Measurements from ENCODE around the gene TAB2.

The TAB2 gene

DNA sequence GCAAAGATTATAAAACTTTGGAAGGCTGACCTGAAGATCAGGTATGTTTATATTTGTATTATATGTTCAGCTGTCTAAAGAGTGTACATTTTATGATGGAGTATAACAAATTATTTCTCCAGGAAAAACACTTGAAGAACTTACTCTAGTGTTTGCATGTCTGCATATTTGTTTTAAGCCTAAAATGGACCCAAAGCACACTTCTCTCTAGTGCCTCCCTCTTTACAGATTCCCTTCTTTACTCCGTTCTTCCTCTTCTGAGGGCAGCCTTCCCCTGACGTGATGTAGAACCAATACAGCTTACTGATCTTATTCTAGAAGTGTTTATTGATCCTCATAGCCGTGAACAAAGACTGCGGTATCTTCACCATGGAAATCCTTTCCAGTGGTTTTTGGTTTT is 96.5 kb downstream of the TAB2 start:
- DNase-seq (ENCODE audit: extremely low spot score), result no peak
- CTCF ChIA-PET, result no interaction called here
- POLR2A ChIA-PET, result no interaction called here
- TF ChIP-seq FOXA1 (IDR thresholded peaks at IDR 0.05), result no peak
- no peak for TF ChIP-seq CTBP1 (IDR thresholded peaks at IDR 0.05; ENCODE audit: borderline replicate concordance)
- no peak for TF ChIP-seq SP1 (IDR thresholded peaks at IDR 0.05)
- no peak for TF ChIP-seq ELF4 (IDR thresholded peaks at IDR 0.05)

- POLR2A ChIA-PET, result no interaction called here
- no peak for DNase-seq (ENCODE audit: extremely low spot score)
- TF ChIP-seq ARNT (IDR thresholded peaks at IDR 0.05) (no peak), PKNOX1 (IDR thresholded peaks at IDR 0.05) (no peak), FOXA1 (IDR thresholded peaks at IDR 0.05) (no peak), LEF1 (IDR thresholded peaks at IDR 0.05; ENCODE audit: borderline replicate concordance) (no peak), FOXK2 (IDR thresholded peaks at IDR 0.05) (no peak), NFRKB (IDR thresholded peaks at IDR 0.05) (no peak), L3MBTL2 (conservative IDR thresholded peaks at IDR 0.05) (no peak), BHLHE40 (IDR thresholded peaks at IDR 0.05; ENCODE audit: borderline replicate concordance) (no peak)
- CTCF ChIA-PET, result no interaction called here
These were observed 97.3 kb downstream of the TAB2 start for GRCh38 chr6:149414821-149415220.

- ChIA-PET POLR2A (no interaction called here), CTCF (interaction anchor here (0.9 kb wide), 1 partner anchor 842 kb away, joined by 3 read pairs; no protein-coding TSS in a partner anchor)
- DNase-seq (ENCODE audit: extremely low spot score), result no peak
- no peak for TF ChIP-seq ELF4 (IDR thresholded peaks at IDR 0.05)
- no peak for TF ChIP-seq ARNT (IDR thresholded peaks at IDR 0.05)
- no peak for TF ChIP-seq HDGF (IDR thresholded peaks at IDR 0.05; ENCODE audit: borderline replicate concordance)
- TF ChIP-seq FOXA1 (IDR thresholded peaks at IDR 0.05), result no peak
- no peak for TF ChIP-seq SUZ12 (IDR thresholded peaks at IDR 0.05)
- TF ChIP-seq LEF1 (IDR thresholded peaks at IDR 0.05; ENCODE audit: borderline replicate concordance), result no peak
- no peak for TF ChIP-seq FOXK2 (IDR thresholded peaks at IDR 0.05)
- TF ChIP-seq BHLHE40 (IDR thresholded peaks at IDR 0.05; ENCODE audit: borderline replicate concordance), result no peak
- TF ChIP-seq FOXM1 (IDR thresholded peaks at IDR 0.05; ENCODE audit: borderline replicate concordance), result no peak
- TF ChIP-seq SP1 (IDR thresholded peaks at IDR 0.05), result no peak
- no peak for TF ChIP-seq TARDBP (IDR thresholded peaks at IDR 0.05)
- TF ChIP-seq NFRKB (IDR thresholded peaks at IDR 0.05), result no peak
These were observed 102.3 kb downstream of the TAB2 start for GRCh38 chr6:149419696-149420404.

DNA sequence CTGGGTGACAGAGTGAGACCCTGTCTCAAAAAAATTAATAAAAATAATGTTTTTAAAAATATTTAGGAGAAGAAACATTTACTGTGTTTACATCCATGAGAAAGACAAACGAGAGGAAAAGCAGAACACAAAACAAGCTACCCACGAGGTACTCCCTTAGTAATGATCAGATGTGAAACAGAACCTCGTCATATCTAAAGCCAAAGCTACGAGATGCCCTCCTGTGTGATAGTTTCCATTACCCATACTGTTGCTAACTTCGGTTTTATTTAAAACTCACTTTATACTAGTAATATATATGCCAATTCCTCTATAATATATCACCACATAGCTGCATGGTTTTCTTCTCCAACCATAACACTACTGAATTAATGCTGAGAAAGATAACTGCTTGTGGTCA is 103.6 kb downstream of the TAB2 start:
- DNase-seq (ENCODE audit: extremely low spot score), result no peak
- POLR2A ChIA-PET, result no interaction called here
- TF ChIP-seq L3MBTL2 (conservative IDR thresholded peaks at IDR 0.05) (no peak), ZNF384 (IDR thresholded peaks at IDR 0.05) (no peak), BHLHE40 (IDR thresholded peaks at IDR 0.05; ENCODE audit: borderline replicate concordance) (no peak), FOXM1 (IDR thresholded peaks at IDR 0.05; ENCODE audit: borderline replicate concordance) (no peak), PKNOX1 (IDR thresholded peaks at IDR 0.05) (no peak), FOXA1 (IDR thresholded peaks at IDR 0.05) (no peak), ARNT (IDR thresholded peaks at IDR 0.05) (no peak), HDGF (IDR thresholded peaks at IDR 0.05; ENCODE audit: borderline replicate concordance) (no peak), FOXK2 (IDR thresholded peaks at IDR 0.05) (no peak), LEF1 (IDR thresholded peaks at IDR 0.05; ENCODE audit: borderline replicate concordance) (no peak), NFRKB (IDR thresholded peaks at IDR 0.05) (no peak), ELF4 (IDR thresholded peaks at IDR 0.05) (no peak), TARDBP (IDR thresholded peaks at IDR 0.05) (no peak), SUZ12 (IDR thresholded peaks at IDR 0.05) (no peak)
- CTCF ChIA-PET, result interaction anchor here (1.1 kb wide), 1 partner anchor 11 kb away, joined by 5 read pairs; no protein-coding TSS in a partner anchor

DNA sequence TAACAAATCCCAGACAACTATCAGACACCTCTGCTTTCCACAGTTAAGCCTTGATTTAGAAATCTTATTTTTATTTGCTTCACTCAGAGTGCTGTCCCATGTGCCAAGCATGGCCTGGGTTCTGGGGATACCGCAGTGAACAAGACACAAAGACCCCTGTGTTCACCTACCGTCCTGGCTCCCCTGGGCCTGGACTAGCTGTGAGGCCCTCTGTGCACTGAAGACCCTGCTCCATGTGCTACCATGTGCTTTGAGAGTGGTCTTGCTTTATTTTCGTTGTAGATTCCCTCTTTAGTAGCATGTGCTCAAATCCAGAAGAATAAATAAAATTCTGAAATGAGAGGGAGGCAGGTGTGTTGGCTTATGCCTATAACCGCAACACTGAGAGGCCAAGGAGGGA is 105.1 kb downstream of the TAB2 start:
- CTCF ChIA-PET, result interaction anchor here (1.3 kb wide), 1 partner anchor 9 kb away, joined by 5 read pairs; no protein-coding TSS in a partner anchor

GRCh38 chr6:149423964-149424440 is 106.5 kb downstream of the TAB2 start:
- no peak for TF ChIP-seq BHLHE40 (IDR thresholded peaks at IDR 0.05; ENCODE audit: borderline replicate concordance)
- no peak for TF ChIP-seq LEF1 (IDR thresholded peaks at IDR 0.05; ENCODE audit: borderline replicate concordance)
- TF ChIP-seq SUZ12 (IDR thresholded peaks at IDR 0.05), result no peak
- no peak for TF ChIP-seq ELF4 (IDR thresholded peaks at IDR 0.05)
- POLR2A ChIA-PET, result interaction anchor here (1.3 kb wide), 1 partner anchor 107 kb away, joined by 3 read pairs; the partner anchor contains the start of gene TAB2

More for the DNA sequence above, 105.1 kb downstream of the TAB2 start:
- TF ChIP-seq TARDBP (IDR thresholded peaks at IDR 0.05), result no peak
- TF ChIP-seq NFRKB (IDR thresholded peaks at IDR 0.05), result no peak
- TF ChIP-seq FOXM1 (IDR thresholded peaks at IDR 0.05; ENCODE audit: borderline replicate concordance), result no peak
- no peak for TF ChIP-seq PKNOX1 (IDR thresholded peaks at IDR 0.05)
- no peak for TF ChIP-seq ELF4 (IDR thresholded peaks at IDR 0.05)
- TF ChIP-seq CTBP1 (IDR thresholded peaks at IDR 0.05; ENCODE audit: borderline replicate concordance), result no peak
- TF ChIP-seq HDGF (IDR thresholded peaks at IDR 0.05; ENCODE audit: borderline replicate concordance), result no peak
- DNase-seq (ENCODE audit: extremely low spot score), result no peak
- POLR2A ChIA-PET, result no interaction called here

More at GRCh38 chr6:149423964-149424440, 106.5 kb downstream of the TAB2 start:
- CTCF ChIA-PET, result interaction anchor here (0.6 to 1.3 kb wide), 3 partner anchors 8 to 147 kb away, joined by 3 to 5 read pairs (median 3); no protein-coding TSS in a partner anchor
- DNase-seq (ENCODE audit: extremely low spot score), result no peak
